Neural cell (in vitro differentiated cells): ENCODE measurements around the gene GTF3C2.

Experiments
- EZH2 ChIP-seq: fragments of 200-600, 300-800 bp; shearing (Covaris generic), sonication (generic); IDR thresholded peaks from 2 replicates; pipeline ENCODE4 v1.6.1; 2014; ENCODE audit warnings: antibody characterized with exemption, low read length, borderline replicate concordance, mild to moderate bottlenecking; ENCODE audit not compliant: insufficient read depth, poor library complexity, severe bottlenecking
- POLR2AphosphoS5 ChIP-seq: IDR thresholded peaks from 2 replicates; pipeline ENCODE4 v1.6.1; 2012
- RAD21 ChIP-seq: fragments of 450-650 bp; conservative IDR thresholded peaks from 2 replicates; pipeline ENCODE4 v1.6.1; 2014; ENCODE audit warnings: antibody characterized with exemption, mild to moderate bottlenecking, moderate library complexity
- SMC3 ChIP-seq: fragments of 450-650 bp; conservative IDR thresholded peaks from 2 replicates; pipeline ENCODE4 v1.6.1; 2014; ENCODE audit warnings: antibody characterized with exemption, mild to moderate bottlenecking, moderate library complexity; ENCODE audit not compliant: poor library complexity
- TF ChIP-seq, protein P1 (sequence below): fragments of 450-650 bp; IDR thresholded peaks from 2 replicates; pipeline ENCODE4 v1.5.1; 2014; ENCODE audit warnings: antibody characterized with exemption, mild to moderate bottlenecking, moderate library complexity; ENCODE audit not compliant: poor library complexity, severe bottlenecking
- TF ChIP-seq, protein P2 (sequence below): IDR thresholded peaks from 2 replicates; pipeline ENCODE4 v1.6.1; 2012; ENCODE audit warnings: borderline replicate concordance

DNA sequence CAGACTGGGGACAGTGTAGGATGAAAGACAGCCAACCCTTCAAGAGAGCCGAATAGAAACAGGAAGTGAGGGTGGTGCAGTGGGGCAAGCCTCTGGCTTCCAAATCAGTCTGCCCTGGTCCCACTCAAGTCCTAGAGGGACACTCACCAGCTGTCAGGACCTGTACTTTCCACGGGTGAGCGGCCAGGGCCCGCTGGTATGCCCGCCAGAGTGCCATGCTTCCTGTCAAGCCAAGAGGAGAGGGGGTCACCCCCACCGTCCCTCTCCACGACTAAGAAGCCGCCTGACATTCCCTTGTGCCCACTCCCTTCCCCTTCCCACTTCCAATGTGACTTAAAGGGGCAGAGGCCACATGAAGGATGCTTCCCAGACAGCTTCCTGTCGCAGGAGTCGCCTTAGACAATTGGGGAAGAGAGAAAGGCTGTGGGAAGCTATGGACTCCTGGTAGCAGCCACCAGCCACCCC is 34.2 kb downstream of the GTF3C2 start:
- TF ChIP-seq, protein P1, sequence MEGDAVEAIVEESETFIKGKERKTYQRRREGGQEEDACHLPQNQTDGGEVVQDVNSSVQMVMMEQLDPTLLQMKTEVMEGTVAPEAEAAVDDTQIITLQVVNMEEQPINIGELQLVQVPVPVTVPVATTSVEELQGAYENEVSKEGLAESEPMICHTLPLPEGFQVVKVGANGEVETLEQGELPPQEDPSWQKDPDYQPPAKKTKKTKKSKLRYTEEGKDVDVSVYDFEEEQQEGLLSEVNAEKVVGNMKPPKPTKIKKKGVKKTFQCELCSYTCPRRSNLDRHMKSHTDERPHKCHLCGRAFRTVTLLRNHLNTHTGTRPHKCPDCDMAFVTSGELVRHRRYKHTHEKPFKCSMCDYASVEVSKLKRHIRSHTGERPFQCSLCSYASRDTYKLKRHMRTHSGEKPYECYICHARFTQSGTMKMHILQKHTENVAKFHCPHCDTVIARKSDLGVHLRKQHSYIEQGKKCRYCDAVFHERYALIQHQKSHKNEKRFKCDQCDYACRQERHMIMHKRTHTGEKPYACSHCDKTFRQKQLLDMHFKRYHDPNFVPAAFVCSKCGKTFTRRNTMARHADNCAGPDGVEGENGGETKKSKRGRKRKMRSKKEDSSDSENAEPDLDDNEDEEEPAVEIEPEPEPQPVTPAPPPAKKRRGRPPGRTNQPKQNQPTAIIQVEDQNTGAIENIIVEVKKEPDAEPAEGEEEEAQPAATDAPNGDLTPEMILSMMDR: no peak
- TF ChIP-seq EZH2 (no peak), RAD21 (no peak), SMC3 (no peak), POLR2AphosphoS5 (no peak)
- TF ChIP-seq, protein P2, sequence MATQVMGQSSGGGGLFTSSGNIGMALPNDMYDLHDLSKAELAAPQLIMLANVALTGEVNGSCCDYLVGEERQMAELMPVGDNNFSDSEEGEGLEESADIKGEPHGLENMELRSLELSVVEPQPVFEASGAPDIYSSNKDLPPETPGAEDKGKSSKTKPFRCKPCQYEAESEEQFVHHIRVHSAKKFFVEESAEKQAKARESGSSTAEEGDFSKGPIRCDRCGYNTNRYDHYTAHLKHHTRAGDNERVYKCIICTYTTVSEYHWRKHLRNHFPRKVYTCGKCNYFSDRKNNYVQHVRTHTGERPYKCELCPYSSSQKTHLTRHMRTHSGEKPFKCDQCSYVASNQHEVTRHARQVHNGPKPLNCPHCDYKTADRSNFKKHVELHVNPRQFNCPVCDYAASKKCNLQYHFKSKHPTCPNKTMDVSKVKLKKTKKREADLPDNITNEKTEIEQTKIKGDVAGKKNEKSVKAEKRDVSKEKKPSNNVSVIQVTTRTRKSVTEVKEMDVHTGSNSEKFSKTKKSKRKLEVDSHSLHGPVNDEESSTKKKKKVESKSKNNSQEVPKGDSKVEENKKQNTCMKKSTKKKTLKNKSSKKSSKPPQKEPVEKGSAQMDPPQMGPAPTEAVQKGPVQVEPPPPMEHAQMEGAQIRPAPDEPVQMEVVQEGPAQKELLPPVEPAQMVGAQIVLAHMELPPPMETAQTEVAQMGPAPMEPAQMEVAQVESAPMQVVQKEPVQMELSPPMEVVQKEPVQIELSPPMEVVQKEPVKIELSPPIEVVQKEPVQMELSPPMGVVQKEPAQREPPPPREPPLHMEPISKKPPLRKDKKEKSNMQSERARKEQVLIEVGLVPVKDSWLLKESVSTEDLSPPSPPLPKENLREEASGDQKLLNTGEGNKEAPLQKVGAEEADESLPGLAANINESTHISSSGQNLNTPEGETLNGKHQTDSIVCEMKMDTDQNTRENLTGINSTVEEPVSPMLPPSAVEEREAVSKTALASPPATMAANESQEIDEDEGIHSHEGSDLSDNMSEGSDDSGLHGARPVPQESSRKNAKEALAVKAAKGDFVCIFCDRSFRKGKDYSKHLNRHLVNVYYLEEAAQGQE: no peak
